ENCODE results near the gene EDARADD. TPM values are rescaled to one million over a fixed set of nuclear protein-coding genes. Genes with fewer than 3 reads are reported as not detected.

EDARADD gene
- total RNA-seq, 1 donor from 2014 or later = 9.4 TPM

GRCh38 chr1:236396665-236397043 is 2.6 kb downstream of the EDARADD start:
- peaks cover 9% of the 10 kb centered on the region for H3K27me3 Mint-ChIP-seq (ENCODE audit: unreplicated experiment)
- peaks cover 46% of the 10 kb centered on the region for H3K4me1 Mint-ChIP-seq (ENCODE audit: unreplicated experiment)
- H3K9me3 Mint-ChIP-seq (ENCODE audit: unreplicated experiment) = no peaks in the 10 kb centered on the region
- TF ChIP-seq, protein P1, sequence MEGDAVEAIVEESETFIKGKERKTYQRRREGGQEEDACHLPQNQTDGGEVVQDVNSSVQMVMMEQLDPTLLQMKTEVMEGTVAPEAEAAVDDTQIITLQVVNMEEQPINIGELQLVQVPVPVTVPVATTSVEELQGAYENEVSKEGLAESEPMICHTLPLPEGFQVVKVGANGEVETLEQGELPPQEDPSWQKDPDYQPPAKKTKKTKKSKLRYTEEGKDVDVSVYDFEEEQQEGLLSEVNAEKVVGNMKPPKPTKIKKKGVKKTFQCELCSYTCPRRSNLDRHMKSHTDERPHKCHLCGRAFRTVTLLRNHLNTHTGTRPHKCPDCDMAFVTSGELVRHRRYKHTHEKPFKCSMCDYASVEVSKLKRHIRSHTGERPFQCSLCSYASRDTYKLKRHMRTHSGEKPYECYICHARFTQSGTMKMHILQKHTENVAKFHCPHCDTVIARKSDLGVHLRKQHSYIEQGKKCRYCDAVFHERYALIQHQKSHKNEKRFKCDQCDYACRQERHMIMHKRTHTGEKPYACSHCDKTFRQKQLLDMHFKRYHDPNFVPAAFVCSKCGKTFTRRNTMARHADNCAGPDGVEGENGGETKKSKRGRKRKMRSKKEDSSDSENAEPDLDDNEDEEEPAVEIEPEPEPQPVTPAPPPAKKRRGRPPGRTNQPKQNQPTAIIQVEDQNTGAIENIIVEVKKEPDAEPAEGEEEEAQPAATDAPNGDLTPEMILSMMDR (IDR thresholded peaks at IDR 0.05; ENCODE audit: unreplicated experiment) = no peak
- no peak for DNase-seq (ENCODE audit: low spot score)
- peak overlapping the region; percentile 98 for H3K4me3 Mint-ChIP-seq (ENCODE audit: unreplicated experiment)
- peaks cover 12% of the 10 kb centered on the region for H3K36me3 Mint-ChIP-seq (ENCODE audit: low read depth, unreplicated experiment)
- no peak overlapping the region for H3K27ac Mint-ChIP-seq (ENCODE audit: unreplicated experiment)

GRCh38 chr1:236397173-236397759 is 3.2 kb downstream of the EDARADD start:
- DNase-seq (ENCODE audit: low spot score) = no peak
- TF ChIP-seq, protein P1 (IDR thresholded peaks at IDR 0.05; ENCODE audit: unreplicated experiment) = no peak
- no peak overlapping the region for H3K27ac Mint-ChIP-seq (ENCODE audit: unreplicated experiment)
- no peak overlapping the region for H3K4me3 Mint-ChIP-seq (ENCODE audit: unreplicated experiment)
- peaks cover 12% of the 10 kb centered on the region for H3K36me3 Mint-ChIP-seq (ENCODE audit: low read depth, unreplicated experiment)
- H3K27me3 Mint-ChIP-seq (ENCODE audit: unreplicated experiment) = peaks cover 9% of the 10 kb centered on the region
- H3K9me3 Mint-ChIP-seq (ENCODE audit: unreplicated experiment) = no peaks in the 10 kb centered on the region
- peaks cover 48% of the 10 kb centered on the region for H3K4me1 Mint-ChIP-seq (ENCODE audit: unreplicated experiment)

DNA sequence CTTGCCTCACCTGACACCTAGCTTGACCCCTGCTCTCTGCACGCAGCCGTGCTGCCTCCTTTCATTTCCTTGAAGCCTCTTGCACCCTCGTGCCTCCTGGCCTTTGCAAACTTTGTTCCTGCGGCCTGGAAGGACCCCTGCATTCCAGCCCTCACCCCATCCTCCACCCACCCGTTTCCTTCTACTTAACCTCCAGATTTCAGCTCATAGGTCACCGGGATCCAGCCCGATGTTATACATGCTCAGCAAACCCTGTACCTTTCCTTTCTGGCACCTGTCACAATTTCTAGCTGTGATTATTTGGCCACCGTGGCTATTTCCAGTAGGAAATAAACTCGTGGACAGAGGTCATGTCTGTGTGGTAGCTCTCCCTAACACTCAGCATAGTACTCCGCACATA is 4.5 kb downstream of the EDARADD start:
- Mint-ChIP-seq H3K4me3 (ENCODE audit: unreplicated experiment) (no peak overlapping the region), H3K27ac (ENCODE audit: unreplicated experiment) (peak overlapping the region; percentile 53), H3K4me1 (ENCODE audit: unreplicated experiment) (peaks cover 49% of the 10 kb centered on the region), H3K9me3 (ENCODE audit: unreplicated experiment) (no peaks in the 10 kb centered on the region), H3K36me3 (ENCODE audit: low read depth, unreplicated experiment) (peaks cover 12% of the 10 kb centered on the region), H3K27me3 (ENCODE audit: unreplicated experiment) (peaks cover 9% of the 10 kb centered on the region)
- TF ChIP-seq, protein P1 (IDR thresholded peaks at IDR 0.05; ENCODE audit: unreplicated experiment) = no peak
- DNase-seq (ENCODE audit: low spot score) = no peak

DNA sequence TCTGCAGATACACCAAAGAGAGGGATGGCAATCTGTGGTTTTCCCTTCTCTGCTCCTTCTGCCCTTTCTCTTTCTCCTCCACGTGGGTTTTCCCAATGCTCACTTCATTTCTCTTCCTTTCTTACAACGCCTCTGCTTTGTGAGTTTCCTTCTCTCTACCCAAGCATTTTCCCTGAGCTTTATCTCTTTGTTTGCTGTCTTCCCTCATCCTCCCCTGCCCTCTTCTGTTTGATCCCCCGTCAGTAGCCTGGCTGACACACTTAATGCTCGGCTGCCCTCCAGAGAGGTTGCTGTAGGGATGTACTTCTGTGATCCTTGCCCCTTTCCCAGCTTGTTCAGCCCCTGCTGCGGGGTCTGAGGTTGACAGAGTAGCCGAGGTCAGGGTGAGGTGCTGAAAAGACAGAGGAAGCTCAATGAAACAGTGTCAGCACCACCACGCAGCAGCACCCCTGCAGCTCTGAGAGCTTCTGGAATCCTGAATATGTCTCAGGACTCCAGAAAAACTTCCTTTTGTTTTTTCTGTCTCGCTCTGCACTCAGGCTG is 6.0 kb downstream of the EDARADD start:
- peak overlapping the region; percentile 39 for H3K4me3 Mint-ChIP-seq (ENCODE audit: unreplicated experiment)
- H3K27ac Mint-ChIP-seq (ENCODE audit: unreplicated experiment) = peak overlapping the region; percentile 77
- peaks cover 12% of the 10 kb centered on the region for H3K36me3 Mint-ChIP-seq (ENCODE audit: low read depth, unreplicated experiment)
- TF ChIP-seq, protein P1 (IDR thresholded peaks at IDR 0.05; ENCODE audit: unreplicated experiment) = no peak
- H3K4me1 Mint-ChIP-seq (ENCODE audit: unreplicated experiment) = peaks cover 48% of the 10 kb centered on the region
- DNase-seq (ENCODE audit: low spot score) = peak; percentile 26
- no peaks in the 10 kb centered on the region for H3K9me3 Mint-ChIP-seq (ENCODE audit: unreplicated experiment)
- peaks cover 7% of the 10 kb centered on the region for H3K27me3 Mint-ChIP-seq (ENCODE audit: unreplicated experiment)

DNA sequence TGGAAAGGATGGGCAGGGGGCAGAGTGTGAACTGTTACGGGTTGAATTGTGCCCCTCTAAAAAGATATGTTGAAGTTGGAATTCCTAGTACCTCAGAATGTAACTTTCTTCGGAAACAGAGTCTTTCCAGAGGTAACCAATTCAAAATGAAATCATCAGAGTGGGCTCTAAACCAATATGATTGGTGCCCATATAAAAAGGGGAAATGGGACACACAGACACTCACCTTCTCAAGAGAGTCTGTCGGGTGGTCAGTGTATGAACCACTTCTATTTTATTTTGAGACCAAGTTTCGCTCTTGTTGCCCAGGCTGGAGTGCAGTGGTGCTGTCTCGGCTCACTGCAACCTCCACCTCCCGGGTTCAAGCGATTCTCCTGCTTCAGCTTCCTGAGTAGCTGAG is 7.6 kb downstream of the EDARADD start:
- TF ChIP-seq, protein P1 (IDR thresholded peaks at IDR 0.05; ENCODE audit: unreplicated experiment) = no peak
- peaks cover 11% of the 10 kb centered on the region for H3K36me3 Mint-ChIP-seq (ENCODE audit: low read depth, unreplicated experiment)
- peak overlapping the region; percentile 0 for H3K4me3 Mint-ChIP-seq (ENCODE audit: unreplicated experiment)

More for the DNA sequence above, 7.6 kb downstream of the EDARADD start:
- Mint-ChIP-seq H3K27me3 (ENCODE audit: unreplicated experiment) (peaks cover 4% of the 10 kb centered on the region), H3K4me1 (ENCODE audit: unreplicated experiment) (peaks cover 39% of the 10 kb centered on the region), H3K9me3 (ENCODE audit: unreplicated experiment) (no peaks in the 10 kb centered on the region), H3K27ac (ENCODE audit: unreplicated experiment) (peak overlapping the region; percentile 85)
- DNase-seq (ENCODE audit: low spot score) = no peak
